ENCODE measurements around the gene CERS5. TPM values are rescaled to one million over a fixed set of nuclear protein-coding genes. Genes with fewer than 3 reads are reported as not detected.

CERS5 gene
- total and polyA plus RNA-seq, 10 of the 15 experiments (the other 5 are each of a cell fraction or from before 2014, with no cell fraction given): 6.8 to 50.1 (median 31.8) TPM

GRCh38 chr12:50103767-50104321 is 63.3 kb downstream of the CERS5 start, which contains the start of gene GPD1:
Gene GPD1, plus strand, starts transcription at chr12:50104008. Its CDS starts 43 bp downstream, at chr12:50104051.
- ChIA-PET CTCF (interaction anchor here (0.8 to 4.5 kb wide), 5 partner anchors 8 to 233 kb away, joined by 3 to 40 read pairs (median 4); partner anchors contain the start of gene COX14), POLR2A (interaction anchor here (0.5 to 0.9 kb wide), 2 partner anchors 19 to 1214 kb away, joined by 4 read pairs; partner anchors contain the start of gene SMARCD1), SMC1A (ENCODE audit: uncharacterized antibody, unreplicated experiment) (interaction anchor here (0.9 to 1.5 kb wide), 2 partner anchors 8 to 72 kb away, joined by 4 to 7 read pairs; partner anchors contain the start of gene COX14), RAD21 (ENCODE audit: unreplicated experiment) (interaction anchor here (0.6 to 2.1 kb wide), 2 partner anchors 8 to 14 kb away, joined by 3 to 7 read pairs; partner anchors contain the start of gene COX14)
- in situ Hi-C loops (cut with MboI) (no loop called here), intact Hi-C loops (cut with micrococcal nuclease; ENCODE audit: unreplicated experiment) (no loop called here)
- Histone ChIP-seq H3K27me3 (replicated peaks in 1 of 2; ENCODE audit: control insufficient read depth in 2 of 2, insufficient read depth in 2 of 2, low read length in 1 of 2) (no peaks in the 10 kb centered on the region), H3K9me3 (replicated peaks; ENCODE audit: control insufficient read depth, insufficient read depth, low read length) (no peaks in the 10 kb centered on the region), H3K9ac (ENCODE audit: control insufficient read depth, insufficient read depth, low read length) (no peak within 1 kb of the TSS), H4K20me1 (ENCODE audit: control insufficient read depth, insufficient read depth) (no peaks in the 10 kb centered on the region), H3K4me1 (ENCODE audit: control insufficient read depth, insufficient read depth, low read length) (no peaks in the 10 kb centered on the region), H3K79me2 (ENCODE audit: control insufficient read depth, insufficient read depth, low read length) (no peaks in the 10 kb centered on the region), H3K36me3 (ENCODE audit: control insufficient read depth in 2 of 2, insufficient read depth in 2 of 2, low read length in 1 of 2) (peaks cover 7 to 12% of the 10 kb centered on the region in 2 experiments), H3K4me2 (ENCODE audit: control insufficient read depth, insufficient read depth) (no peak within 1 kb of the TSS), H3K4me3 (no peak within 1 kb of the TSS), H3K27ac (ENCODE audit: control insufficient read depth, insufficient read depth) (no peak within 1 kb of the TSS), H2AFZ (ENCODE audit: control insufficient read depth, low read depth, low read length) (no peak within 1 kb of the TSS; the same call in 1 of the 2 replicates)
- 50% methylated on average over 13 of the region's 13 CpGs for WGBS (ENCODE audit: insufficient coverage, insufficient replicate concordance, low lambda C conversion rate, missing lambda C conversion rate)
- BruUV-seq (replicated peaks): no TSS peak
- ATAC-seq: peak; percentile 33
- FAIRE-seq: no peak
- no peak for DNase-seq (ENCODE audit: low read depth, low spot score)
- TF ChIP-seq GABPA (IDR thresholded peaks at IDR 0.05; ENCODE audit: low read depth): no peak

- WGBS (ENCODE audit: insufficient coverage, insufficient replicate concordance, low lambda C conversion rate, missing lambda C conversion rate): 75% methylated on average over 2 of the region's 2 CpGs
- ChIA-PET SMC1A (ENCODE audit: uncharacterized antibody, unreplicated experiment) (interaction anchor here (0.9 to 1.5 kb wide), 2 partner anchors 9 to 72 kb away, joined by 4 to 7 read pairs; partner anchors contain the start of gene COX14), RAD21 (ENCODE audit: unreplicated experiment) (interaction anchor here (0.6 to 2.1 kb wide), 2 partner anchors 8 to 14 kb away, joined by 3 to 7 read pairs; partner anchors contain the start of gene COX14), CTCF (interaction anchor here (0.8 to 4.5 kb wide), 5 partner anchors 9 to 233 kb away, joined by 3 to 40 read pairs (median 4); partner anchors contain the start of gene COX14), POLR2A (no interaction called here)
- Histone ChIP-seq H2AFZ (ENCODE audit: control insufficient read depth, low read depth, low read length) (no peak overlapping the region), H3K4me2 (ENCODE audit: control insufficient read depth, insufficient read depth) (no peak overlapping the region), H3K36me3 (ENCODE audit: control insufficient read depth in 2 of 2, insufficient read depth in 2 of 2, low read length in 1 of 2) (peaks cover 12 to 15% of the 10 kb centered on the region in 2 experiments), H3K27me3 (replicated peaks in 1 of 2; ENCODE audit: control insufficient read depth in 2 of 2, insufficient read depth in 2 of 2, low read length in 1 of 2) (no peaks in the 10 kb centered on the region), H3K27ac (ENCODE audit: control insufficient read depth, insufficient read depth) (no peak overlapping the region), H3K9me3 (replicated peaks; ENCODE audit: control insufficient read depth, insufficient read depth, low read length) (no peaks in the 10 kb centered on the region), H4K20me1 (ENCODE audit: control insufficient read depth, insufficient read depth) (no peaks in the 10 kb centered on the region), H3K79me2 (ENCODE audit: control insufficient read depth, insufficient read depth, low read length) (no peaks in the 10 kb centered on the region), H3K4me1 (ENCODE audit: control insufficient read depth, insufficient read depth, low read length) (no peaks in the 10 kb centered on the region), H3K9ac (ENCODE audit: control insufficient read depth, insufficient read depth, low read length) (no peak overlapping the region), H3K4me3 (no peak overlapping the region)
- BruUV-seq (replicated peaks): no TSS peak
- ATAC-seq (peak; percentile 9; the same call in 2 of the 3 replicates), FAIRE-seq (no peak), DNase-seq (ENCODE audit: low read depth, low spot score) (no peak)
- intact Hi-C loops (cut with micrococcal nuclease; ENCODE audit: unreplicated experiment): no loop called here
- in situ Hi-C loops (cut with MboI): no loop called here
- TF ChIP-seq RUNX3 (IDR thresholded peaks at IDR 0.05; ENCODE audit: low read length): no peak
- no peak for TF ChIP-seq DPF2 (IDR thresholded peaks at IDR 0.05)
- TF ChIP-seq CEBPZ (IDR thresholded peaks at IDR 0.05; ENCODE audit: low read depth, low read length): no peak
- TF ChIP-seq TCF12 (IDR thresholded peaks at IDR 0.05; ENCODE audit: low read depth, low read length): no peak
- TF ChIP-seq EP300 (IDR thresholded peaks at IDR 0.05; ENCODE audit: borderline replicate concordance in 1 of 2, control insufficient read depth in 1 of 2, low read depth in 2 of 2, low read length in 2 of 2): no peak
- TF ChIP-seq LARP7 (IDR thresholded peaks at IDR 0.05): no peak
Observed at GRCh38 chr12:50103351-50103750, 63.8 kb downstream of the CERS5 start.
